ENCODE data around the gene GADL1.

The GADL1 gene

GRCh38 chr3:30729936-30730335 is 164.5 kb downstream of the GADL1 start:
- Histone ChIP-seq H3K4me1 (ENCODE audit: control insufficient read depth, insufficient read depth, low read length) (no peaks in the 10 kb centered on the region), H3K36me3 (ENCODE audit: control insufficient read depth, insufficient read depth, low read length) (no peaks in the 10 kb centered on the region), H3K27ac (ENCODE audit: low read length) (no peak overlapping the region), H3K9me3 (ENCODE audit: control insufficient read depth, insufficient read depth, low read length) (no peaks in the 10 kb centered on the region), H3K4me3 (ENCODE audit: low read length) (no peak overlapping the region), H3K27me3 (ENCODE audit: control insufficient read depth, insufficient read depth, low read length) (no peaks in the 10 kb centered on the region)
- DNase-seq (ENCODE audit: low read depth, low spot score) = no peak

GRCh38 chr3:30729512-30729911 is 164.9 kb downstream of the GADL1 start:
- Histone ChIP-seq H3K27me3 (ENCODE audit: control insufficient read depth, insufficient read depth, low read length) (no peaks in the 10 kb centered on the region), H3K9me3 (ENCODE audit: control insufficient read depth, insufficient read depth, low read length) (no peaks in the 10 kb centered on the region), H3K36me3 (ENCODE audit: control insufficient read depth, insufficient read depth, low read length) (no peaks in the 10 kb centered on the region), H3K4me1 (ENCODE audit: control insufficient read depth, insufficient read depth, low read length) (no peaks in the 10 kb centered on the region), H3K27ac (ENCODE audit: low read length) (no peak overlapping the region), H3K4me3 (ENCODE audit: low read length) (no peak overlapping the region)
- no peak for DNase-seq (ENCODE audit: low read depth, low spot score)
- no CpG with 5 or more reads among the region's 2 CpGs for WGBS (ENCODE audit: insufficient coverage, insufficient read length)

- H3K4me1 ChIP-seq (ENCODE audit: control insufficient read depth, insufficient read depth, low read length) = no peaks in the 10 kb centered on the region
- no peaks in the 10 kb centered on the region for H3K36me3 ChIP-seq (ENCODE audit: control insufficient read depth, insufficient read depth, low read length)
- WGBS (ENCODE audit: insufficient coverage, insufficient read length) = no CpG with 5 or more reads among the region's 4 CpGs
- no peak for DNase-seq (ENCODE audit: low read depth, low spot score)
- no peaks in the 10 kb centered on the region for H3K27me3 ChIP-seq (ENCODE audit: control insufficient read depth, insufficient read depth, low read length)
- no peaks in the 10 kb centered on the region for H3K9me3 ChIP-seq (ENCODE audit: control insufficient read depth, insufficient read depth, low read length)
- H3K27ac ChIP-seq (ENCODE audit: low read length) = no peak overlapping the region
- no peak overlapping the region for H3K4me3 ChIP-seq (ENCODE audit: low read length)
Measured at GRCh38 chr3:30728143-30728542, 166.3 kb downstream of the GADL1 start.

- Histone ChIP-seq H3K27ac (ENCODE audit: low read length) (no peak overlapping the region), H3K27me3 (ENCODE audit: control insufficient read depth, insufficient read depth, low read length) (no peaks in the 10 kb centered on the region), H3K9me3 (ENCODE audit: control insufficient read depth, insufficient read depth, low read length) (no peaks in the 10 kb centered on the region), H3K4me1 (ENCODE audit: control insufficient read depth, insufficient read depth, low read length) (no peaks in the 10 kb centered on the region), H3K4me3 (ENCODE audit: low read length) (no peak overlapping the region), H3K36me3 (ENCODE audit: control insufficient read depth, insufficient read depth, low read length) (no peaks in the 10 kb centered on the region)
- no peak for DNase-seq (ENCODE audit: low read depth, low spot score)
- 100% methylated on average over 1 of the region's 3 CpGs for WGBS (ENCODE audit: insufficient coverage, insufficient read length)
Measured at GRCh38 chr3:30724863-30725262, 169.6 kb downstream of the GADL1 start.

GRCh38 chr3:30723211-30723610 is 171.2 kb downstream of the GADL1 start:
- DNase-seq (ENCODE audit: low read depth, low spot score) = no peak
- H3K4me1 ChIP-seq (ENCODE audit: control insufficient read depth, insufficient read depth, low read length) = no peaks in the 10 kb centered on the region

GRCh38 chr3:30721314-30721634 is 173.2 kb downstream of the GADL1 start:
- H3K36me3 ChIP-seq (ENCODE audit: control insufficient read depth, insufficient read depth, low read length) = no peaks in the 10 kb centered on the region
- H3K4me1 ChIP-seq (ENCODE audit: control insufficient read depth, insufficient read depth, low read length) = no peaks in the 10 kb centered on the region
- no peak for DNase-seq (ENCODE audit: low read depth, low spot score)
- no peak overlapping the region for H3K4me3 ChIP-seq (ENCODE audit: low read length)
- H3K9me3 ChIP-seq (ENCODE audit: control insufficient read depth, insufficient read depth, low read length) = no peaks in the 10 kb centered on the region
- no peaks in the 10 kb centered on the region for H3K27me3 ChIP-seq (ENCODE audit: control insufficient read depth, insufficient read depth, low read length)
- no peak overlapping the region for H3K27ac ChIP-seq (ENCODE audit: low read length)
- no CpG with 5 or more reads among the region's 2 CpGs for WGBS (ENCODE audit: insufficient coverage, insufficient read length)

More at GRCh38 chr3:30723211-30723610, 171.2 kb downstream of the GADL1 start:
- Histone ChIP-seq H3K4me3 (ENCODE audit: low read length) (no peak overlapping the region), H3K27me3 (ENCODE audit: control insufficient read depth, insufficient read depth, low read length) (no peaks in the 10 kb centered on the region), H3K27ac (ENCODE audit: low read length) (no peak overlapping the region), H3K36me3 (ENCODE audit: control insufficient read depth, insufficient read depth, low read length) (no peaks in the 10 kb centered on the region), H3K9me3 (ENCODE audit: control insufficient read depth, insufficient read depth, low read length) (no peaks in the 10 kb centered on the region)
- WGBS (ENCODE audit: insufficient coverage, insufficient read length) = no CpG with 5 or more reads among the region's 1 CpG

GRCh38 chr3:30720586-30721313 is 173.7 kb downstream of the GADL1 start:
- H3K4me1 ChIP-seq (ENCODE audit: control insufficient read depth, insufficient read depth, low read length) = no peaks in the 10 kb centered on the region
- no peaks in the 10 kb centered on the region for H3K36me3 ChIP-seq (ENCODE audit: control insufficient read depth, insufficient read depth, low read length)
- H3K27ac ChIP-seq (ENCODE audit: low read length) = no peak overlapping the region
- H3K9me3 ChIP-seq (ENCODE audit: control insufficient read depth, insufficient read depth, low read length) = no peaks in the 10 kb centered on the region
- H3K27me3 ChIP-seq (ENCODE audit: control insufficient read depth, insufficient read depth, low read length) = no peaks in the 10 kb centered on the region
- no CpG with 5 or more reads among the region's 5 CpGs for WGBS (ENCODE audit: insufficient coverage, insufficient read length)
- no peak overlapping the region for H3K4me3 ChIP-seq (ENCODE audit: low read length)
- DNase-seq (ENCODE audit: low read depth, low spot score) = no peak

- no peaks in the 10 kb centered on the region for H3K36me3 ChIP-seq (ENCODE audit: control insufficient read depth, insufficient read depth, low read length)
- H3K4me1 ChIP-seq (ENCODE audit: control insufficient read depth, insufficient read depth, low read length) = no peaks in the 10 kb centered on the region
- whole genome bisulfite sequencing (ENCODE audit: insufficient coverage, insufficient read length) = no CpG with 5 or more reads among the region's 3 CpGs
- no peak overlapping the region for H3K27ac ChIP-seq (ENCODE audit: low read length)
- H3K4me3 ChIP-seq (ENCODE audit: low read length) = no peak overlapping the region
- DNase-seq (ENCODE audit: low read depth, low spot score) = no peak
- H3K9me3 ChIP-seq (ENCODE audit: control insufficient read depth, insufficient read depth, low read length) = no peaks in the 10 kb centered on the region
- H3K27me3 ChIP-seq (ENCODE audit: control insufficient read depth, insufficient read depth, low read length) = no peaks in the 10 kb centered on the region
Measured at GRCh38 chr3:30719536-30719935, 174.9 kb downstream of the GADL1 start.

GRCh38 chr3:30713885-30714503 is 180.5 kb downstream of the GADL1 start:
- Histone ChIP-seq H3K27ac (ENCODE audit: low read length) (no peak overlapping the region), H3K36me3 (ENCODE audit: control insufficient read depth, insufficient read depth, low read length) (no peaks in the 10 kb centered on the region), H3K27me3 (ENCODE audit: control insufficient read depth, insufficient read depth, low read length) (no peaks in the 10 kb centered on the region), H3K4me3 (ENCODE audit: low read length) (no peak overlapping the region), H3K9me3 (ENCODE audit: control insufficient read depth, insufficient read depth, low read length) (no peaks in the 10 kb centered on the region), H3K4me1 (ENCODE audit: control insufficient read depth, insufficient read depth, low read length) (no peaks in the 10 kb centered on the region; the same call in 1 of the 2 replicates)
- WGBS (ENCODE audit: insufficient coverage, insufficient read length) = no CpG with 5 or more reads among the region's 3 CpGs
- DNase-seq (ENCODE audit: low read depth, low spot score) = no peak

- no peak for DNase-seq (ENCODE audit: low read depth, low spot score)
- H3K27me3 ChIP-seq (ENCODE audit: control insufficient read depth, insufficient read depth, low read length) = no peaks in the 10 kb centered on the region
- H3K9me3 ChIP-seq (ENCODE audit: control insufficient read depth, insufficient read depth, low read length) = no peaks in the 10 kb centered on the region
- H3K4me1 ChIP-seq (ENCODE audit: control insufficient read depth, insufficient read depth, low read length) = no peaks in the 10 kb centered on the region; the same call in 1 of the 2 replicates
- H3K36me3 ChIP-seq (ENCODE audit: control insufficient read depth, insufficient read depth, low read length) = no peaks in the 10 kb centered on the region
- H3K27ac ChIP-seq (ENCODE audit: low read length) = no peak overlapping the region
- WGBS (ENCODE audit: insufficient coverage, insufficient read length) = no CpG with 5 or more reads among the region's 4 CpGs
- H3K4me3 ChIP-seq (ENCODE audit: low read length) = no peak overlapping the region
Measured at GRCh38 chr3:30712991-30713390, 181.5 kb downstream of the GADL1 start.

- no CpG with 5 or more reads among the region's 2 CpGs for WGBS (ENCODE audit: insufficient coverage, insufficient read length)
- no peak overlapping the region for H3K4me3 ChIP-seq (ENCODE audit: low read length)
- no peak overlapping the region for H3K27ac ChIP-seq (ENCODE audit: low read length)
- H3K36me3 ChIP-seq (ENCODE audit: control insufficient read depth, insufficient read depth, low read length) = no peaks in the 10 kb centered on the region
- no peaks in the 10 kb centered on the region; the same call in 1 of the 2 replicates for H3K4me1 ChIP-seq (ENCODE audit: control insufficient read depth, insufficient read depth, low read length)
- no peaks in the 10 kb centered on the region; the same call in 1 of the 2 replicates for H3K9me3 ChIP-seq (ENCODE audit: control insufficient read depth, insufficient read depth, low read length)
- no peak for DNase-seq (ENCODE audit: low read depth, low spot score)
- H3K27me3 ChIP-seq (ENCODE audit: control insufficient read depth, insufficient read depth, low read length) = no peaks in the 10 kb centered on the region
Measured at GRCh38 chr3:30711867-30712266, 182.6 kb downstream of the GADL1 start.
